ENCODE measurements around the gene PLCB3.

Gene PLCB3

DNA sequence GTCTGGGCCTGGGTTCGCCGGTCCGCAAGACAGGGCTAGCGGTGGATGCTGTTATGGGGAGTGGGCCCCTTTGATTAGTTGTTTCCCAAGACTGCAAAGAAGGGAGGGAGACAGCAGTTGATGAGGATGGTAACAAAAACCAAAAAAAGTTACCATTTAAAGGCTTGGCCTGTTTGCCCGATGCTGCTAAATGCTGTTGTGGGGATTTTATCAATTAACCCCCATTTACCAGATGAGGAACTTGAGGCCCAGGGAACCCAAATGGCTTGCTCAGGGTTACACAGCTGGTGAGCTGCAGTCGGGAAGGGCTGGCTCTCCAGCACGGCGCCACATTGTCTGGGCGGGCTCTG is 28.7 kb upstream of the PLCB3 start:
- no peak for DNase-seq (ENCODE audit: low read depth)

DNA sequence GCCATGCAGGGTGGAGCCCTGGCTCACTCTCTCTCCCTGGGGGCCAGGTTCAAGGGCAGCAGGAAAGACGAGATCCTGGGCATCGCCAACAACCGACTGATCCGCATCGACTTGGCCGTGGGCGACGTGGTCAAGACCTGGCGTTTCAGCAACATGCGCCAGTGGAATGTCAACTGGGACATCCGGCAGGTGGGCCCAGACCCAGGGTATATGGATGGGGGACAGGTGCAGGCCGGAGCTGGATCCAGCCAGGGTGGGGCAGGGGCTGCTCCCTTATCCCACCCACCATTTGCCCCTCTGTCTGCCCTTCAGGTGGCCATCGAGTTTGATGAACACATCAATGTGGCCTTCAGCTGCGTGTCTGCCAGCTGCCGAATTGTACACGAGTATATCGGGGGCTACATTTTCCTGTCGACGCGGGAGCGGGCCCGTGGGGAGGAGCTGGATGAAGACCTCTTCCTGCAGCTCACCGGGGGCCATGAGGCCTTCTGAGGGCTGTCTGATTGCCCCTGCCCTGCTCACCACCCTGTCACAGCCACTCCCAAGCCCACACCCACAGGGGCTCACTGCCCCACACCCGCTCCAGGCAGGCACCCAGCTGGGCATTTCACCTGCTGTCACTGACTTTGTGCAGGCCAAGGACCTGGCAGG is 28.2 kb upstream of the PLCB3 start:
- no peak for DNase-seq (ENCODE audit: low read depth)

DNA sequence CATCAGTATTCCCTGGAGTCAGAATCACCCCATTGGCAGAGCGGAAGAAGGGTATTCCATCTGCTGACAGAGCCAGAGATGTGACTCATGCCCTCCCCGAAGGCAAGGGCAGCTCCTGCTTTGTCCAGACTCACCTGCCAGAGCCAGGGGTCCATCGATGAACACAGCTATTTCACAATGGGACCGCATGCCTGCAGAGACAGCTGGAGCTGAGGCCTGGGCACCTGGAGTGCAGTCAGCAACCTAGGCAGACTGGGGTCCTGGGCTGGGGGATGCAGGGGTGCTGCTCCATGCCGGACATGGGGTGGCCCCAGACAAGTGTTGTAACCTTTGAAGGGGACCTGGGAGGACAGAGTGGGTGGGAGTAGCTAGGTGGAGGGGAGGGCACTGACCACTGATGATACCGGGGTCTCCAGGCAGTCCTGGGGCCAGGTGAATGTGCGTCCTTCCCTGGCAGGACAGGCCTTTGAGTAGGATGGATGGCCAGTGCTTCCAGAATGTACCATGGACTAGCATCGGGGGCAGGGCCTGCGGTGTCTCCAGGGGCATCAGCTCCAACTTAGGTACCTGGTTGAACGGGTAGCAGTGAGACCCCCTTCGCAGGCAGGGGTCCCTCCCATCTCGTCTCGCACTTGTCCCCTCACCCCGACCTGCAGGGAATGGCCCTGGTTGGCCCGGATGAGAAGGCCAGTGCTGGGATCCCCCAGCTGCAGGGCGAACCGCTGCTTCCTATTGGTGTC is 27.0 kb upstream of the PLCB3 start:
- no peak for DNase-seq (ENCODE audit: low read depth)

DNA sequence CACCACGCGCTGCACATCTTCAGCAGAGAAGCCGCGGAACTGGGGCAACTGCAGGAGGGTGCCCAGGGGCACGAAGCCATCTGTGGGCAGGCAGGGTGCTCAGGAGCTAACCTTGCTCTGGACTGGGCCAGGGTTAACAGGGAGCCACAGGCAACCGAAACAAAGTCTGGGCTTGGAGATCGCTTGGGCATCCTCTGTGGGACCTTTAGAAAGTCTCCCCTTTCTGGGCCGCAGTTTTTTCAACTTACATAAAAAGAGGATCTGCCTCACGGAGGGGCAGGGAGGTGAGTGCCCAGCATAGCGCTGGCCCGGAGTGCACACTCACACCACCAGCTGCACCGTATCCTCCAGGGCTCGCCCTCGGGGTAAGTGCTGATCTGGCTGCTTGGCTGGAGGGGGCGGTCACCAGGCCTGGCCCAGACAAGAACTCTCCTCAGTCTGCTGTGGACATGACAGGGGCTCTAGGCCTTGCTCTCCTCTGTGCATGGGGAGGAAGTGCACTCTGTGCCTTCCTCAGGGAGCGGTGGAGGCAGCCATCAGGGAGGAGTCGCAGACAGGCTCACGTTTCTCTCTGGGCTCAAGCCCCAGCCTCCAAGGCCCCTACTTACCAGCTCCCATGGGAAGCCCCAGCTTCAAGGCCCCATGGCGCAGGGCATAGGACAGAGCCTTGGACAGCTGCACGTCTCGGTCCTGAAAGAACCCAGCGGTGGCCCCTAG is 26.3 kb upstream of the PLCB3 start:
- no peak for DNase-seq (ENCODE audit: low read depth)

DNA sequence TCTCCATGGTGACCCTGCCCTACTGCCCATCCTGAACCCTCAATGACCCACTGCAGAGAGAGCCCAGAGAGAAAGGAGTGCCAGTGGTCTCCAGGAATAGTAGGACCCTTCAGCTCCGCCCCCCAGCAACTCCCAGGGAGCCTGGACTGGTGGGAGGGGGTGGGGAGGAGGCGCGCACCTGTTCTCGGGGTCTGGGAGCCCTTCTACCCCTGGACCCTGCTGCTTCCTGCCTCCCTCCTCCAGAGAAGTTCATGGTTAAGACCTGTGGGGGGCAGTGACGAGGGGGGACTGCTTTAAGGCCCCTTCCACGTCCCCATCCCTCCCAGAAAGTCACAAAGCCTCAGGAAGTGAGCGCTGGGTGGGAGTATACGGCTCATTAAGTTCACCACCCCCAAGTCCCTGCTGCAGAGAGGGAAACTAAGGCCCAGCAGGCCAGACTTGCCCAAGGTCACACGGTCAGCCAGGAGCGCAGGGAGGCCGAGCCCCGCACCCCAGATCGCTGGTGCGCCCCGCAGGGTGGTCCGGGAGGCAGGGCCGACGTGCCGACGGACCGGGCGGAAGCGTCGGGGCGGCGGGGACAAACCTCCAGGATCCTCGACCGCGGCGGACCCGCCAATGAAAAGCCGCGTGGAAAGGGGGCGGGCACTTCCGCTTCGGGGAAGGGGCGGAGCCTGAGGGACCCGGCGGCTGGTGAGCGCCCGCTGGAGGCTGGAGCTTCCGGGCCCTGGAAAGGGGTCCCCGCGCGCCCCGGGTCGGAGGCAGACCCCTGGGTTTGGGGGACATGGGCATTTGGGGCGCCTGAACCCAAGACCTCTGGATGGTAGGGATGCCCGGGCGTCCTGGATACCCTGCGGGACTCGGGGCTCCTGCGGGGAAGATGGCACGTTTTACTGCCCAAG is 25.5 kb upstream of the PLCB3 start, which contains the start of the genes NUDT22 and TRPT1:
TSS of gene NUDT22 (plus strand) at position 667 of the 899 bp plus-strand sequence. CDS start 379 bp downstream, outside the sequence.
TSS of gene TRPT1 (minus strand) at position 579 of the 899 bp plus-strand sequence. CDS start at position 253, 326 bp downstream.
- peak; percentile 93 for DNase-seq (ENCODE audit: low read depth)

DNA sequence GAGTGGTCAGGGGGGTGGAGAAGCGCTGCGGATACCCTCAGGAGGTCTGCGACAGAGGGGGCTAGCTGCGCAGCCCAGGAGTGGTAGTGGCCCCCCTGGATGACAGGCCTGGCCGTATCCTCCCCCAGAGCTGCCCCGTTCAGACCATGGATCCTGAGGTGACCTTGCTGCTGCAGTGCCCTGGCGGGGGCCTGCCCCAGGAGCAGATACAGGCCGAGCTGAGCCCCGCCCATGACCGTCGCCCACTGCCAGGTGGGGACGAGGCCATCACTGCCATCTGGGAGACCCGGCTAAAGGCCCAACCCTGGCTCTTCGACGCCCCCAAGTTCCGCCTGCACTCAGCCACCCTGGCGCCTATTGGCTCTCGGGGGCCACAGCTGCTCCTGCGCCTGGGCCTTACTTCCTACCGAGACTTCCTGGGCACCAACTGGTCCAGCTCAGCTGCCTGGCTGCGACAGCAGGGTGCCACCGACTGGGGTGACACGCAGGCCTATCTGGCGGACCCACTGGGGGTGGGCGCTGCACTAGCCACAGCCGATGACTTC is 24.8 kb upstream of the PLCB3 start:
- DNase-seq (ENCODE audit: low read depth): no peak

DNA sequence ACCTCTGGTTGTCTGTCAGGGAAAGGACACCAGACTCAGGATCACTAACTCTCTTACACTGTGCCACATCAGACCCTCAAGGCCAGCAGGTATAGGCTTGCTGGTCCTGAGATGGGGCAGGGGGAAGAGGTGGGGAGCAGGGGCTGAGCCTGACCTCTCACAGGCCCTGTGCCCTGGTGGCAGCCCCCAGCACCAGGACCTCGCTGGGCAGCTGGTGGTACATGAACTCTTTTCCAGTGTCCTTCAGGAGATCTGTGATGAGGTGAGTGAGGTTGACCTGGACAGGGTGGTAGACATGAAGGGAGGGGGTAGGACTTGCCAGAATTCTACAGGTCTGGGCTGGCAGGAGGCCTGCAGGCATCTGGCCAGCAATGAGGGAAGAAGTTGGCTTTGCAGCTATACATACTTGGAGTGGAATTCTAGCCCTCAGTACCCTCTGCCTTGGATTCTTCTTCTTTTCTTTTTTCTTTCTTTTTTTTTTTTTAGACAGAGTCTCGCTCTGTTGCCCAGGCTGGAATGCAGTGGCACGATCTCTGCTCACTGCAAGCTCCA is 23.8 kb upstream of the PLCB3 start:
- no peak for DNase-seq (ENCODE audit: low read depth)

DNA sequence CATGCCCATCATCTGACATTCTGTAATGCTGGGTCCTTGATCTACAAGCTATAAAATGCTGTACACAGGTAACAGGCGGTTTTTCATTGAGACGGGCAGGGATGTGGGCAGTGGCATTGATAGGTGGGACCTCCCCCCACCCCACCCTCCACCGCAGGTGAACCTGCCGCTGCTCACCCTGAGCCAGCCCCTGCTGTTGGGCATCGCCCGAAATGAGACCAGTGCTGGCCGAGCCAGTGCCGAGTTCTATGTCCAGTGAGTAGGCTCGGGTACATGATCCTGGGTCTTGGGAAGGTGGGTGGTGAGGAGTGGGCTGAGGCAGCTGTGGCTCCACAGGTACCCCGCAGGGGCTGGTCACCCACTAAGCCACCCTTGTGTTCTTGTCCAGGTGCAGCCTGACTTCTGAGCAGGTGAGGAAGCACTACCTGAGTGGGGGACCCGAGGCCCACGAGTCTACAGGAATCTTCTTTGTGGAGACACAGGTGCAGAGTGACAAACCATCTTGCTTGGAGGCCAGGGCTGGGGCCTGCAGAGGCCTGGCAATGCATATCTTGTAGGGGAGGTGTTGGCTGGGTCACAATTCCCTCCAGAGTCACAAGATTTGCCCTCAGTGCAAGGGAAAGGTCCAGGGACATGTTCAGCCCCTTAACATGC is 22.1 kb upstream of the PLCB3 start:
- DNase-seq (ENCODE audit: low read depth): no peak

DNA sequence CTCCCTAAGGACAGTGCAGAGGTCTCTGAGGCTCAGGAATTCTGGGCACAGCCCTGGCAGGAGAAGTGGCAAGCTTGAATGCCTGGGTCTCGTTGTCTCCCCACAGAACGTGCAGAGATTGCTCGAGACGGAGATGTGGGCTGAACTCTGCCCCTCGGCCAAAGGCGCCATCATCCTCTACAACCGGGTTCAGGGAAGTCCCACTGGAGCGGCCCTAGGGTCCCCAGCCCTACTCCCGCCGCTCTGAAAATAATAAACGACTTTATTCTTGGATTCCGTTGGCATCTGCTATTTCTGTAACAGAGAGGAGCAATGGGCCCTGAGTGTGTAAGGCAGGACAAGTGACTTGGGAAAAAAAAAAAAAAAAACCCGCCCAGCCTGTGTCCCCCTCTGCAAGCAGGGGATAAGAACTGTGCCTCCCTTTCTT is 21.6 kb upstream of the PLCB3 start:
- no peak for DNase-seq (ENCODE audit: low read depth)

DNA sequence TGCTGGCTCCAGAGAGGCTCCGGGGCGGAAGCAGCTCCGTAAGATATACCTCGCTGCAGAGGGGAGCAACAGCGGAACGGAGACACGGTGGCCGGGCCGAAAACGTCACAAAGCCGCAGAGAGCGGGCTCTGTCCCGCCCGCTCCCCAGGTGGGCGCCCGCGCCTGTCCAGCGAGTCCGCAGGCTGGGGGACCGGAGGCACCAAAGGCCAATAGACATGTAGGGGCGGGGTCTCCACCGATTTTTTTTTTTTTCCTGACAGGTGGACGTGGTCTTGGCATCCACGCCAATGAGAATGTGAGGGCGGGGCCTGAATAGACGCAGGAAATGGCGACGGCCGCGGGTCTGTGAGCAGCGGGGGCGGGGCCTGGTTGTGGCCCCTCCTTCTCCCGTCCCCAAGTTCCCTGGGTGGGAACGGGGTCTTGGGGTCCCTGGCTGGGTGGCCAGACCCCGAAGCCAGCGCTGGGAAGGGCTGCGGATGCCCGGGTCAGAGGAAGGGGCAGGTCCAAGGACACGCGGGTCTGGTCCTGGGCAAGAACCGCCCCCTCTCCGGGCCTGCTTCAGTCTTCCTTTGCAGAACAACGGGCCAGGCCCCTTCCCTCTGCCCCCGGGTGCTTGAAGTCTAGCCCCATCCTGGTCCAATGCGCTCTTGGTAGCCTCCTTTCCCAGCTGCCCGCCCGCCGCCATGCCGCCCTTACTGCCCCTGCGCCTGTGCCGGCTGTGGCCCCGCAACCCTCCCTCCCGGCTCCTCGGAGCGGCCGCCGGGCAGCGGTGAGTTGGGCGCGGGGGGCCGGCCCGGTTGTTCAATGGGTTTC is 21.0 kb upstream of the PLCB3 start, which contains the start of gene DNAJC4:
TSS of gene DNAJC4 (plus strand) at position 378 of the 814 bp plus-strand sequence. CDS start at position 685, 307 bp downstream.
- peak; percentile 79 for DNase-seq (ENCODE audit: low read depth)

DNA sequence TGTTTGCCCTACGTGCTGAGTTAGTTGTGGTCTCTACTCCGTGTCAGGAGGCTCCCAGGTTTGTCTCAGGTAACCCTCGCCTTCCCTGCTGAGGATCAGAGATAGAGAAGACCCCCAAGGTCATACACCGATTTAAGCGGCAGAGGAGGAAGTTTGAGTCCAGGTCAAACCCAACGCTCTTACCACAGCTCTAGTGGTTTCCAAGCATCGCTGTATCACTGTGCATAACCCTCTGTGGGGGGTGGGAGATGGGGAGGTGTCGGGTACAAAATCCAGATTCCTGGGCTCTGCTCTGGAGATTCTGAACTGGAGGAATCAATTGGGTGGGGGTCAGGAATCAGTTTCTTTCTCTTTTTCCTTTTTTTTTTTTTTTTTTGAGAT is 20.4 kb upstream of the PLCB3 start:
- no peak for DNase-seq (ENCODE audit: low read depth)

DNA sequence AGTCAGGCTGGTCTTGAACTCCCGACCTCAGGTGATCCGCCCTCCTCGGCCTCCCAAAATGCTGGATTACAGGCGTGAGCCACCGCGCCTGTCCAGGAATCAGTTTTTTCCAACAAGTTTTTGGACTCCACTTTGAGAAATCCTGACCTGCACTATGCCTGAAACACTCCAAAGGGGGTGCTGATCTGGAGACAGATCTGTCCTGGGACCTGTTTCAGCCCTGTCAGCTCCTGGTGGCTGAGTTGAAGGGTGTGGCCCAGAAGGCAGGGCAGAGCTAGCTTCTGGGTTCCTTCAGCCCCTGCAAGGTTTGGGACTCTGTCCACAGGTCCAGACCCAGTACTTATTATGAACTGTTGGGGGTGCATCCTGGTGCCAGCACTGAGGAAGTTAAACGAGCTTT is 19.8 kb upstream of the PLCB3 start:
- DNase-seq (ENCODE audit: low read depth): no peak

DNA sequence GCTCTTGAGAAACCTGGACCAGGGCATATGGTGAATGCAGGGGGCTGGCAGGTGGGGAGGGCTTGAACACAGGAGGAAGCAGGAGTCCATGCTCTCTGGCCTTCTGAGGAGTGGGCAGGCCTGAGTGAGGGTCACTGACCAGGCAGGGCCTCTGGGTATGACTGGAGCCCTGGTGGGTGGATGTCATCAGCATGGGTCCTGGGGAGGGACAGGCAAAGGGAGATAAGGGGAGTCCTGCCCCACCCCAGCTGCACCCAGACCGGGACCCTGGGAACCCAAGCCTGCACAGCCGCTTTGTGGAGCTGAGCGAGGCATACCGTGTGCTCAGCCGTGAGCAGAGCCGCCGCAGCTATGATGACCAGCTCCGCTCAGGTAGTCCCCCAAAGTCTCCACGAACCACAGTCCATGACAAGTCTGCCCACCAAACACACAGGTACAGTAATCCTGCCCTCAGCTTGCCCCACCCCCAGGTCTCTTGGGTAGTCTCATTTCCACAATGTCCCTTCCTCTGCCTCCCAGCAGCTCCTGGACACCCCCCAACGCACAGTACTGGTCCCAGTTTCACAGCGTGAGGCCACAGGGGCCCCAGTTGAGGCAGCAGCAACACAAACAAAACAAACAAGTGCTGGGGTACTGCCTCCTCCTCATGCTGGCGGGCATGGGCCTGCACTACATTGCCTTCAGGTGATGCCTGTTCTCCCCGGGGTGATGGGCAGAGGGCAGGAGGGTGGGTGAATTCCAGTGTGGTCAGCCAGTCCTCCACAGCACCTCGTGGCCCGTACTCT is 19.0 kb upstream of the PLCB3 start:
- DNase-seq (ENCODE audit: low read depth): no peak

DNA sequence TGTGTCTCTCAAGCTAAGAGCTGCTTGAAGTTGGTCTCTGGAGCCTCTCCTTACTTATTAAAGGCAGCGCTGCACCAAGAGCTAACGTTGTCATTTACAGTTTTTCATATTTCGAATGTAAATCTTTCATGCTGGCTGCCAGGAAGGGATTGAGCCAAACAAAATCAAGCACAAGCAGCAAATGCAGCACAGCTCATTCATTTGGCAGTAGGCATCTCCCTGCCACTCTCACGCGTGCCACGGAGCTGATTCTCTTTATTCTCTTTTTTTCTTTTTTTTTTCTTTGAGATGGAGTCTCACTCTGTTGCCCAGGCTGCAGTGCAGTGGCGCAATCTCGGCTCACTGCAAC is 18.4 kb upstream of the PLCB3 start:
- DNase-seq (ENCODE audit: low read depth): no peak

DNA sequence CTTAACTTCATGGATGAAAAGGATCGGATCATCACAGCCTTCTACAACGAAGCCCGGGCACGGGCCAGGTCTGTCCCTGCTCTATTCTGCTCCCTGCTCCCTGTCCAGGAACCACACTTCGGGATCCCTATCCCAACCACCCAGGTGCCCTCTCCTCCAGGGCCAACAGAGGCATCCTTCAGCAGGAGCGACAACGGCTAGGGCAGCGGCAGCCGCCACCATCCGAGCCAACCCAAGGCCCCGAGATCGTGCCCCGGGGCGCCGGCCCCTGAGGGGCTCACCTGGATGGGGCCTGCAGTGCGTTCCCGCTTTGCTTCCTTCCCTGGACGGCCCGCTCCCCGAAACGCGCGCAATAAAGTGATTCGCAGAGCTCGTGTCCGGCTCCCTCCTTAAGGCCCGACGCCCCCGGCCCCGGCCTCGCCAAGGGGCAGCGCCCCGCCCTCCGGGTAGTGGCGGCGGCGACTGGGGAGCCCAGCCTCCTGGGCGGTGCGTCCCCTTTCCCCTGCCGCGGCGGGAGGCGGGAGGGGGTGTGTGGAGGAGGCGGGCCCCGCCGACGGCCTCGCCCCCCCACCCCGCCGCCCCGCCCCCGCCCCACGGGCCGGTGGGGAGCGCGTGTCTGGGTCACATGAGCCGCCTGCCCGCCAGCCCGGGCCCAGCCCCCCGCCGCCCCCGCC is 17.3 kb upstream of the PLCB3 start, which contains the start of gene VEGFB:
TSS of gene VEGFB (plus strand) at position 672 of the 674 bp plus-strand sequence. CDS start 250 bp downstream, outside the sequence.
- peak; percentile 47 for DNase-seq (ENCODE audit: low read depth)

DNA sequence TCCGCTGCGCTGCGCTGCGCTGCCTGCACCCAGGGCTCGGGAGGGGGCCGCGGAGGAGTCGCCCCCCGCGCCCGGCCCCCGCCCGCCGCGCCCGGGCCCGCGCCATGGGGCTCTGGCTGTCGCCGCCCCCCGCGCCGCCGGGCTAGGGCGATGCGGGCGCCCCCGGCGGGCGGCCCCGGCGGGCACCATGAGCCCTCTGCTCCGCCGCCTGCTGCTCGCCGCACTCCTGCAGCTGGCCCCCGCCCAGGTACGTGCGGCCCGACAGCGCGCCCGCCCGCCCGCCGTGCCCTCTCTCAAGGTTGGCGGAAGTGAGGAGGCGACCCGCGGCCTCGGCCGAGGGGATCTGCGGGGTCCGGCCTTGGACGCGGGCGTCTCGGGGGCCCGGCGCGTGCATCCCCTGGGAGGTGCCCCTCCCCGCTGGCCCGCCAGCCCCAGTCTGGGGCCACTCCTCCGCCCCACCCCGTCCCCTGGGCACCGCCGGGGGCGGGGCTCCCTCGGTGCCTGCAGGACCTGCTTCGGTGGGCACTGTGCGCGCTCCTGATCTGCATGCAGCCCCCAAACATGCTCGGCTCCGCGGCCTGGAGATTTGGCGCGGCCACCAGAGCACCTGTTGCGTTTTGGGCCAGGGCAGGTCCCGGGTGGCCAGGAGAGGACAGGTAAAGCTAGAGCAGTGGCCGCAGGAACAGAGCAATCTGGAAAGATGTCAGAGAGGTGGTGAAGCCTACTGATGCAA is 16.5 kb upstream of the PLCB3 start:
- DNase-seq (ENCODE audit: low read depth): peak; percentile 35

DNA sequence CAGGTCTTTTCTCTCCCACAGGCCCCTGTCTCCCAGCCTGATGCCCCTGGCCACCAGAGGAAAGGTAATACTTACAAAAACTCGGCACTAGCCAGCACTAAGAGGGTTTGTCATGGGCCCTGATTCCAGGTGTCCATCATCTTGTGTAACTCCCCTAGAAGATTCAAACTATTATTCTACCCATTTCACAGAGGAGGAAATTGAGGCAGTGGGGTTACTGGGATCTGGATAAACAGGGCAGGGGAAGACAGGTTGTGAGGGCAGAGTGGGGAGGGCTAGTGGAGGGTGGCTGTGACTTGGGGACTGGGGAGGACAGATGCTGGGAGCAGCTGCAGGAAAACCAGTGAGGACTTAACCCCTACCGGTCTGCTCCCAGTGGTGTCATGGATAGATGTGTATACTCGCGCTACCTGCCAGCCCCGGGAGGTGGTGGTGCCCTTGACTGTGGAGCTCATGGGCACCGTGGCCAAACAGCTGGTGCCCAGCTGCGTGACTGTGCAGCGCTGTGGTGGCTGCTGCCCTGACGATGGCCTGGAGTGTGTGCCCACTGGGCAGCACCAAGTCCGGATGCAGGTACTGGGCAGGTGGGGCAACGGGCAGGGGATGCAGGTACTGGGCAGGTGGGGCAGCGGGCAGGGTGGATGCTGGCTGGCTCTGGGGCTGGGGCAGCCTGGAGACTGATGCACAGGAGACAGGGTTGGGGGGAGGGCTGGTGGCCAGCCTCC is 15.7 kb upstream of the PLCB3 start:
- DNase-seq (ENCODE audit: low read depth): no peak
